OCI-LY7 (cell line): ENCODE data around the gene ARHGEF4. TPM values are rescaled to one million over a fixed set of nuclear protein-coding genes. Genes with fewer than 3 reads are reported as not detected.

Experiments used
- BruUV-seq: library from RNA; stranded (reverse); fragments of 400-500 nt; replicated peaks from 2 replicates; lab custom pipeline; 2021; lab: Mats Ljungman, UMichigan
- CTCF ChIA-PET: fragments of 300-600 bp; sonication (Branson Sonifier 250); formaldehyde crosslinking; loops from one replicate; lab custom pipeline; 2022; ENCODE audit warnings: antibody characterized with exemption; ENCODE audit not compliant: unreplicated experiment; lab: Charles Lee
- POLR2A ChIA-PET: fragments of 300-600 bp; sonication (Branson Sonifier 250); formaldehyde crosslinking; loops from one replicate; lab custom pipeline; 2022; ENCODE audit warnings: antibody characterized with exemption; lab: Charles Lee
- DNase-seq: peaks from one replicate; pipeline ENCODE4 v3.0.0-alpha.2; 2015; ENCODE audit warnings: low spot score
- H2AFZ ChIP-seq: fragments of 200-600 bp; sonication (generic), shearing (Covaris generic); 2 replicates; pipeline ENCODE4 v1.6.1; 2014; ENCODE audit warnings: mild to moderate bottlenecking, antibody characterized with exemption, low read length, moderate library complexity
- H3K27ac ChIP-seq: fragments of 200-600 bp; sonication (generic); 2 replicates; pipeline ENCODE4 v1.5.1; 2014; ENCODE audit warnings: mixed run types, low read depth, mild to moderate bottlenecking, moderate library complexity, low read length, inconsistent platforms; ENCODE audit not compliant: poor library complexity, severe bottlenecking
- H3K36me3 ChIP-seq: fragments of 200-600 bp; sonication (generic); 2 replicates; pipeline ENCODE4 v1.6.1; 2014; ENCODE audit warnings: mild to moderate bottlenecking, antibody characterized with exemption, low read length, moderate library complexity, mixed read lengths; ENCODE audit not compliant: insufficient read depth
- H3K4me1 ChIP-seq: fragments of 200-600 bp; sonication (generic); 2 replicates; pipeline ENCODE4 v1.5.1; 2014; ENCODE audit warnings: mild to moderate bottlenecking, low read length; ENCODE audit not compliant: insufficient read depth, poor library complexity, severe bottlenecking
- H3K4me2 ChIP-seq: fragments of 200-600 bp; sonication (generic); 2 replicates; pipeline ENCODE4 v1.6.1; 2014; ENCODE audit warnings: mild to moderate bottlenecking, low read length
- H3K4me3 ChIP-seq: fragments of 200-600 bp; sonication (generic); 2 replicates; pipeline ENCODE4 v1.5.1; 2014; ENCODE audit warnings: mild to moderate bottlenecking, low read depth, low read length; ENCODE audit not compliant: poor library complexity, severe bottlenecking
- H3K79me2 ChIP-seq: fragments of 200-600 bp; sonication (generic); 2 replicates; pipeline ENCODE4 v1.6.1; 2016; ENCODE audit warnings: low read depth, mild to moderate bottlenecking, low read length, moderate library complexity, mixed read lengths; ENCODE audit not compliant: insufficient read depth
- H3K9me2 ChIP-seq: fragments of 200-600 bp; sonication (generic); 2 replicates; pipeline ENCODE4 v1.6.1; 2016; ENCODE audit warnings: mild to moderate bottlenecking, low read length, mixed read lengths; ENCODE audit not compliant: insufficient read depth
- H3K9me3 ChIP-seq: fragments of 200-600 bp; sonication (generic); 2 replicates; pipeline ENCODE4 v1.6.1; 2014; ENCODE audit warnings: mild to moderate bottlenecking, mixed run types, low read length, mixed read lengths
- H4K20me1 ChIP-seq: fragments of 200-600 bp; sonication (generic); 2 replicates; pipeline ENCODE4 v1.6.1; 2014; ENCODE audit warnings: mild to moderate bottlenecking, antibody characterized with exemption, low read length, moderate library complexity, mixed read lengths; ENCODE audit not compliant: insufficient read depth
- CTCF ChIP-seq: fragments of 200-600 bp; sonication (generic); conservative IDR thresholded peaks from 2 replicates; pipeline ENCODE4 v1.5.1; 2014; ENCODE audit warnings: mild to moderate bottlenecking, antibody characterized with exemption, low read length, moderate library complexity, mixed read lengths
- EZH2phosphoT487 ChIP-seq: fragments of 200-600 bp; sonication (generic); IDR thresholded peaks from 2 replicates; pipeline ENCODE4 v1.6.1; 2018; ENCODE audit warnings: low read depth, borderline replicate concordance, mild to moderate bottlenecking, mixed run types, antibody characterized with exemption, low read length, moderate library complexity, mixed read lengths
- intact Hi-C: fragments of 100-400 bp; cut with micrococcal nuclease; formaldehyde crosslinking; loops from one replicate; pipeline ENCODE4 v1.10.0; 2022; ENCODE audit not compliant: unreplicated experiment
- total RNA-seq, 2 experiments: library from RNA; depleted of rRNA in 1 of 2; stranded (reverse); fragments of >200 nt in 1 of 2; shearing (Covaris generic) in 1 of 2; gene quantifications; 2 replicates each; pipeline ENCODE4 v1.2.3, GENCODE V29; 2014 to 2022

ARHGEF4 gene
- total RNA-seq, 2 experiments from 2014 or later, result 1.1 to 1.7 TPM

- ChIA-PET CTCF (no interaction called here), POLR2A (interaction anchor here (0.5 kb wide), 1 partner anchor 99 kb away, joined by 4 read pairs; no protein-coding TSS in a partner anchor)
- Histone ChIP-seq H3K36me3 (peaks cover 98% of the 10 kb centered on the region), H3K4me2 (no peak overlapping the region), H3K4me1 (no peaks in the 10 kb centered on the region), H3K9me2 (no peaks in the 10 kb centered on the region), H3K4me3 (no peak overlapping the region), H3K27ac (no peak overlapping the region), H3K79me2 (peaks cover 68% of the 10 kb centered on the region), H4K20me1 (peaks cover 19% of the 10 kb centered on the region), H2AFZ (no peak overlapping the region), H3K9me3 (peaks cover 4% of the 10 kb centered on the region; the same call in 1 of the 2 replicates)
- DNase-seq, result no peak
- intact Hi-C loops, result no loop called here
- no peak for TF ChIP-seq EZH2phosphoT487
- TF ChIP-seq CTCF, result no peak
- TSS peak; percentile 32 for BruUV-seq
Observed at GRCh38 chr2:131081190-131081589, 244.5 kb downstream of the ARHGEF4 start.

- Histone ChIP-seq H3K27ac (no peak overlapping the region), H3K9me2 (no peaks in the 10 kb centered on the region), H3K79me2 (peaks cover 88% of the 10 kb centered on the region), H3K4me1 (no peaks in the 10 kb centered on the region), H3K4me3 (no peak overlapping the region), H3K4me2 (no peak overlapping the region), H3K9me3 (peaks cover 4% of the 10 kb centered on the region; the same call in 1 of the 2 replicates), H3K36me3 (peaks cover 98% of the 10 kb centered on the region), H2AFZ (no peak overlapping the region), H4K20me1 (peaks cover 19% of the 10 kb centered on the region)
- ChIA-PET CTCF (no interaction called here), POLR2A (no interaction called here)
- intact Hi-C loops, result no loop called here
- no peak for DNase-seq
- no TSS peak for BruUV-seq
- TF ChIP-seq CTCF, result no peak
- TF ChIP-seq EZH2phosphoT487, result no peak
Observed at GRCh38 chr2:131085646-131086045, 248.9 kb downstream of the ARHGEF4 start.

- intact Hi-C loops, result loop anchor here (1.0 to 10.0 kb wide), 2 partner anchors 12 to 1552 kb away; no protein-coding TSS in a partner anchor
Observed at GRCh38 chr2:131092458-131093005, 255.8 kb downstream of the ARHGEF4 start.

More at GRCh38 chr2:131092458-131093005, 255.8 kb downstream of the ARHGEF4 start:
- Histone ChIP-seq H3K9me3 (no peaks in the 10 kb centered on the region), H3K79me2 (peaks cover 53% of the 10 kb centered on the region), H3K27ac (peak overlapping the region; percentile 63), H3K36me3 (peaks cover 42% of the 10 kb centered on the region), H3K4me1 (peaks cover 7% of the 10 kb centered on the region), H3K4me2 (peak overlapping the region; percentile 80), H3K4me3 (peak overlapping the region; percentile 97), H4K20me1 (0 out of 2 replicates have a peak, but pooled peaks cover 8% of the 10 kb centered on the region), H2AFZ (peak overlapping the region; percentile 57; the same call in 1 of the 2 replicates), H3K9me2 (no peaks in the 10 kb centered on the region)
- no TSS peak for BruUV-seq
- POLR2A ChIA-PET, result interaction anchor here (0.6 to 1.2 kb wide), 3 partner anchors 12 to 494 kb away, joined by 3 to 14 read pairs (median 3); partner anchors contain the start of gene PLEKHB2
- CTCF ChIA-PET, result interaction anchor here (0.5 kb wide), 1 partner anchor 750 kb away, joined by 3 read pairs; the partner anchor contains the start of gene IMP4
- DNase-seq, result no peak
- TF ChIP-seq CTCF (no peak), EZH2phosphoT487 (no peak)
